ENCODE results near the gene PRKAG1. TPM values are rescaled to one million over a fixed set of nuclear protein-coding genes. Genes with fewer than 3 reads are reported as not detected.

PRKAG1 gene
- total and polyA plus RNA-seq, 10 of the 15 experiments (the other 5 are each of a cell fraction or from before 2014, with no cell fraction given), result 44.5 to 91.6 (median 60.9) TPM

- TF ChIP-seq ZBTB4 (CRISPR knock-in tag; IDR thresholded peaks at IDR 0.05) (no peak), PRDM15 (CRISPR knock-in tag; IDR thresholded peaks at IDR 0.05) (no peak), ELK1 (IDR thresholded peaks at IDR 0.05; ENCODE audit: low read depth, low read length) (peak; percentile 76; the same call in 1 of the 2 replicates), EED (IDR thresholded peaks at IDR 0.05; ENCODE audit: low read depth) (peak; percentile 76; the same call in 1 of the 2 replicates), ZNF592 (IDR thresholded peaks at IDR 0.05) (0 out of 2 replicates have a peak, but pooled peaks have one; percentile 52)
These were observed 41.9 kb upstream of the PRKAG1 start, which contains the start of gene KMT2D (continued) for GRCh38 chr12:49060237-49061156.

All from GM12878 (cell line).